A549 (cell line): ENCODE results near the gene OVCH2. TPM values are rescaled to one million over a fixed set of nuclear protein-coding genes. Genes with fewer than 3 reads are reported as not detected.

Experiments used
- ATAC-seq, 2 experiments: fragments of 200-7000 bp in 1 of 2; fragments of >200 bp in 1 of 2; cut with Nextera tagmentation in 1 of 2; cut with Tn5 transposase in 1 of 2; 3 replicates each; pipeline versions ENCODE4 v1.8.0 to v1.9.1; 2018 to 2020; ENCODE audit warnings: mild to moderate bottlenecking in 1 of 2, moderate library complexity in 1 of 2
- CTCF ChIA-PET: fragments of 300-600 bp; sonication (Branson Sonifier 250); formaldehyde crosslinking; extraction: SDS; loops from one replicate; lab custom pipeline; 2021; ENCODE audit warnings: antibody characterized with exemption, inconsistent platforms; lab: Yijun Ruan, JAX
- POLR2A ChIA-PET: fragments of 350-600 bp; formaldehyde crosslinking; extraction: SDS; loops from one replicate; lab custom pipeline; 2021; ENCODE audit warnings: antibody characterized with exemption, inconsistent platforms; lab: Yijun Ruan, JAX
- DNase-seq, 2 experiments: peaks; one replicate each; pipeline versions ENCODE4 v3.0.0 to v3.0.0-alpha.2; 2011 to 2016; ENCODE audit warnings: low read depth in 1 of 2, low spot score in 1 of 2
- FAIRE-seq: peaks from 2 replicates; lab custom pipeline; 2011; peaks lifted over from hg19 to GRCh38; lab: Jason Lieb, UNC
- H3K27ac ChIP-seq, 2 experiments: fragments of >200 bp; sonication (Bioruptor Twin); formaldehyde crosslinking; 3 replicates each; pipeline ENCODE4 v1.5.1; 2016 to 2017
- H3K4me1 ChIP-seq: fragments of >200 bp; sonication (Bioruptor Twin); formaldehyde crosslinking; 3 replicates; pipeline ENCODE4 v1.6.1; 2016
- H3K4me2 ChIP-seq: fragments of >200 bp; sonication (Bioruptor Twin); formaldehyde crosslinking; 3 replicates; pipeline ENCODE4 v1.6.1; 2016
- H3K4me3 ChIP-seq: fragments of >200 bp; sonication (Bioruptor Twin); formaldehyde crosslinking; 3 replicates; pipeline ENCODE4 v1.5.1; 2016
- H3K9me3 ChIP-seq: fragments of >200 bp; sonication (Bioruptor Twin); formaldehyde crosslinking; 3 replicates; pipeline ENCODE4 v1.6.1; 2016
- ATOH8 ChIP-seq: fragments of 250-450 bp; sonication (Bioruptor Pico); IDR thresholded peaks from 2 replicates; pipeline ENCODE4 v1.5.0; 2020; ENCODE audit warnings: low read depth, mild to moderate bottlenecking, moderate library complexity
- BCL3 ChIP-seq: fragments of >200 bp; sonication (Bioruptor Twin); formaldehyde crosslinking; IDR thresholded peaks from 3 replicates; pipeline ENCODE4 v1.6.1; 2016
- CBX8 ChIP-seq: fragments of 200-600 bp; sonication (generic); IDR thresholded peaks from 2 replicates; pipeline ENCODE4 v1.6.1; 2016
- EHMT2 ChIP-seq: fragments of 200-600 bp; sonication (generic); IDR thresholded peaks from 2 replicates; pipeline ENCODE4 v1.6.1; 2016; ENCODE audit warnings: antibody characterized with exemption, low read depth, mild to moderate bottlenecking, moderate library complexity
- ELK1 ChIP-seq: fragments of 150-350 bp; IDR thresholded peaks from 2 replicates; pipeline ENCODE4 v1.6.1; 2014; ENCODE audit warnings: low read depth, mild to moderate bottlenecking, low read length
- EP300 ChIP-seq, 2 experiments: fragments of >200 bp; sonication (Bioruptor Twin); formaldehyde crosslinking; IDR thresholded peaks; 2 replicates in 1 of 2; 3 replicates in 1 of 2; pipeline ENCODE4 v1.6.1; 2016 to 2017
- FOSB ChIP-seq: fragments of 250-450 bp; sonication (Bioruptor Pico); IDR thresholded peaks from 2 replicates; pipeline ENCODE4 v1.5.0; 2020; ENCODE audit warnings: mild to moderate bottlenecking, moderate library complexity
- HMGXB4 ChIP-seq: fragments of 250-450 bp; sonication (Bioruptor Pico); IDR thresholded peaks from 2 replicates; pipeline ENCODE4 v1.5.0; 2021; ENCODE audit warnings: mild to moderate bottlenecking, moderate library complexity, borderline replicate concordance
- KDM1A ChIP-seq: fragments of 200-600 bp; sonication (generic); IDR thresholded peaks from 2 replicates; pipeline ENCODE4 v1.6.1; 2016; ENCODE audit warnings: low read depth, mild to moderate bottlenecking
- MAFK ChIP-seq: fragments of 450-650 bp; IDR thresholded peaks from 2 replicates; pipeline ENCODE4 v1.6.1; 2014; ENCODE audit not compliant: partially characterized antibody
- NPAS2 ChIP-seq: fragments of 250-450 bp; sonication (Bioruptor Pico); IDR thresholded peaks from 2 replicates; pipeline ENCODE4 v1.8.0; 2022; ENCODE audit warnings: mild to moderate bottlenecking, moderate library complexity, borderline replicate concordance
- NR3C1 ChIP-seq: fragments of >200 bp; sonication (Bioruptor Twin); formaldehyde crosslinking; IDR thresholded peaks from 3 replicates; pipeline ENCODE4 v1.6.1; 2017
- POLR2AphosphoS2 ChIP-seq: conservative IDR thresholded peaks from 2 replicates; pipeline ENCODE4 v1.6.1; 2012; ENCODE audit warnings: low read length, improper control_type of control experiment, inconsistent platforms
- RAD21 ChIP-seq, 2 experiments: fragments of >200 bp in 1 of 2; sonication (Bioruptor Twin) in 1 of 2; formaldehyde crosslinking in 1 of 2; IDR thresholded peaks in 1 of 2; conservative IDR thresholded peaks in 1 of 2; 2 replicates in 1 of 2; 3 replicates in 1 of 2; pipeline ENCODE4 v1.6.1; 2012 to 2018; ENCODE audit warnings: inconsistent platforms in 1 of 2
- RNF2 ChIP-seq: fragments of 200-600 bp; sonication (generic); IDR thresholded peaks from 2 replicates; pipeline ENCODE4 v1.6.1; 2016; ENCODE audit warnings: low read depth, mild to moderate bottlenecking, antibody characterized with exemption, moderate library complexity, borderline replicate concordance
- SREBF2 ChIP-seq: fragments of 450-650 bp; IDR thresholded peaks from 2 replicates; pipeline ENCODE4 v1.6.1; 2014; ENCODE audit warnings: mild to moderate bottlenecking, moderate library complexity
- TFCP2L1 ChIP-seq: fragments of 250-450 bp; sonication (Bioruptor Pico); IDR thresholded peaks from 2 replicates; pipeline ENCODE4 v1.5.0; 2021; ENCODE audit warnings: mild to moderate bottlenecking
- ZC3H11A ChIP-seq: fragments of 450-650 bp; IDR thresholded peaks from 2 replicates; pipeline ENCODE4 v1.6.1; 2014; ENCODE audit warnings: antibody characterized with exemption, mild to moderate bottlenecking
- ZFP36 ChIP-seq: fragments of 450-650 bp; IDR thresholded peaks from 2 replicates; pipeline ENCODE4 v1.6.1; 2014; ENCODE audit warnings: borderline replicate concordance; ENCODE audit not compliant: partially characterized antibody
- ZNF302 ChIP-seq: fragments of 250-450 bp; sonication (Bioruptor Pico); IDR thresholded peaks from 2 replicates; pipeline ENCODE4 v1.9.0; 2021; ENCODE audit warnings: inconsistent platforms, mild to moderate bottlenecking, moderate library complexity
- WGBS: methylation state at CpG from one replicate; pipeline ENCODE4 v1.1.6; 2017; ENCODE audit errors: missing lambda C conversion rate; 5-methylcytosine and 5-hydroxymethylcytosine counted together
- polyA plus RNA-seq, 4 experiments: library from polyadenylated mRNA; depleted of rRNA in 3 of 4; stranded (reverse); fragments of >200 nt; fragmentation: RNase III in 1 of 4; extraction: RNeasy Plus Mini Kit Qiagen cat#74134 plus additional on column Dnase treatment in 1 of 4; gene quantifications; 2 replicates in 3 of 4; 3 replicates in 1 of 4; pipeline ENCODE4 v1.2.3, GENCODE V29; 2011 to 2017
- TF ChIP-seq, protein P1 (sequence below): fragments of 200-600 bp; sonication (generic); IDR thresholded peaks from 2 replicates; pipeline ENCODE4 v1.6.1; 2016; ENCODE audit warnings: antibody characterized with exemption, mild to moderate bottlenecking, moderate library complexity
- TF ChIP-seq, protein P2 (sequence below): IDR thresholded peaks from 2 replicates; pipeline ENCODE4 v1.6.1; 2012

Gene OVCH2
- polyA plus RNA-seq, 2 of the 4 experiments (the other 2 are of a cell fraction) = not detected

- TF ChIP-seq, protein P1, sequence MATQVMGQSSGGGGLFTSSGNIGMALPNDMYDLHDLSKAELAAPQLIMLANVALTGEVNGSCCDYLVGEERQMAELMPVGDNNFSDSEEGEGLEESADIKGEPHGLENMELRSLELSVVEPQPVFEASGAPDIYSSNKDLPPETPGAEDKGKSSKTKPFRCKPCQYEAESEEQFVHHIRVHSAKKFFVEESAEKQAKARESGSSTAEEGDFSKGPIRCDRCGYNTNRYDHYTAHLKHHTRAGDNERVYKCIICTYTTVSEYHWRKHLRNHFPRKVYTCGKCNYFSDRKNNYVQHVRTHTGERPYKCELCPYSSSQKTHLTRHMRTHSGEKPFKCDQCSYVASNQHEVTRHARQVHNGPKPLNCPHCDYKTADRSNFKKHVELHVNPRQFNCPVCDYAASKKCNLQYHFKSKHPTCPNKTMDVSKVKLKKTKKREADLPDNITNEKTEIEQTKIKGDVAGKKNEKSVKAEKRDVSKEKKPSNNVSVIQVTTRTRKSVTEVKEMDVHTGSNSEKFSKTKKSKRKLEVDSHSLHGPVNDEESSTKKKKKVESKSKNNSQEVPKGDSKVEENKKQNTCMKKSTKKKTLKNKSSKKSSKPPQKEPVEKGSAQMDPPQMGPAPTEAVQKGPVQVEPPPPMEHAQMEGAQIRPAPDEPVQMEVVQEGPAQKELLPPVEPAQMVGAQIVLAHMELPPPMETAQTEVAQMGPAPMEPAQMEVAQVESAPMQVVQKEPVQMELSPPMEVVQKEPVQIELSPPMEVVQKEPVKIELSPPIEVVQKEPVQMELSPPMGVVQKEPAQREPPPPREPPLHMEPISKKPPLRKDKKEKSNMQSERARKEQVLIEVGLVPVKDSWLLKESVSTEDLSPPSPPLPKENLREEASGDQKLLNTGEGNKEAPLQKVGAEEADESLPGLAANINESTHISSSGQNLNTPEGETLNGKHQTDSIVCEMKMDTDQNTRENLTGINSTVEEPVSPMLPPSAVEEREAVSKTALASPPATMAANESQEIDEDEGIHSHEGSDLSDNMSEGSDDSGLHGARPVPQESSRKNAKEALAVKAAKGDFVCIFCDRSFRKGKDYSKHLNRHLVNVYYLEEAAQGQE = no peak
- TF ChIP-seq POLR2AphosphoS2 = no peak
- TF ChIP-seq, all 56 proteins: peak for 0
Observed at GRCh38 chr11:7646866-7647265, 59.4 kb downstream of the OVCH2 start (continued).

DNA sequence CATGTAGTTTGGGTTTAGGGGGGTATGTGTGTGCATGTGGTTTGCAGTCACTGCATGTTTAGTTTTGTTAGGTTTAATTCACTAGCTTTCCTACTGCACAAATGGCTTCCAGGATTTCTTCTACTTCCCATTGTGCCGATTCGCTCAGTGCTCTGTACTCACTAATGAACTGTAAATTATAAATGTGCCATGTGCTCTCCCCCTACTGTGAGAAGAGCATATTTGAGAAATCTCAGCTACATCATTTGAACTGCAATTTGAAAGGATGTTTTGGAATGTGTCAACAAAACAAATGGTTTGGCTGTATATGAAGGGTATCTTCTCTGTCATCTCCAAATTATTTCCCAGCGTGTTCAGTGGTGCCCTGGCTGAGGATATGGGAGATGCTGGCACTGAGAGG lies 61.1 kb downstream of the OVCH2 start:
- ATAC-seq = no peak
- Histone ChIP-seq H3K4me3 (no peak overlapping the region), H3K27ac (no peak overlapping the region), H3K4me2 (no peak overlapping the region), H3K9me3 (no peaks in the 10 kb centered on the region), H3K4me1 (0 out of 3 replicates have a peak, but pooled peaks cover 3% of the 10 kb centered on the region)
- FAIRE-seq = no peak
- TF ChIP-seq RNF2 = no peak
- 92% methylated on average over 3 of the region's 3 CpGs for WGBS
- CTCF ChIA-PET = interaction anchor here (0.7 to 3.8 kb wide), 4 partner anchors 12 to 263 kb away, joined by 3 to 17 read pairs (median 12); no protein-coding TSS in a partner anchor
- no peak for DNase-seq
- POLR2A ChIA-PET = no interaction called here

GRCh38 chr11:7643314-7643713 lies 63.0 kb downstream of the OVCH2 start:
- Histone ChIP-seq H3K4me3 (no peak overlapping the region), H3K9me3 (no peaks in the 10 kb centered on the region), H3K4me2 (no peak overlapping the region), H3K4me1 (0 out of 3 replicates have a peak, but pooled peaks cover 3% of the 10 kb centered on the region), H3K27ac (no peak overlapping the region)
- DNase-seq = no peak
- no peak for FAIRE-seq
- TF ChIP-seq RAD21 (conservative IDR thresholded peaks at IDR 0.05 in 1 of 2, IDR thresholded peaks at IDR 0.05 in 1 of 2) (no peak), FOSB (CRISPR knock-in tag) (no peak), SREBF2 (no peak), ZFP36 (no peak), KDM1A (no peak), CBX8 (no peak), MAFK (no peak), BCL3 (no peak), ZNF302 (CRISPR knock-in tag) (no peak), ATOH8 (CRISPR knock-in tag) (no peak), EP300 (IDR thresholded peaks at IDR 0.05) (no peak), RNF2 (no peak), HMGXB4 (no peak), ZC3H11A (no peak), NPAS2 (no peak), TFCP2L1 (no peak), EHMT2 (no peak), ELK1 (no peak), NR3C1 (no peak)
- TF ChIP-seq, protein P2, sequence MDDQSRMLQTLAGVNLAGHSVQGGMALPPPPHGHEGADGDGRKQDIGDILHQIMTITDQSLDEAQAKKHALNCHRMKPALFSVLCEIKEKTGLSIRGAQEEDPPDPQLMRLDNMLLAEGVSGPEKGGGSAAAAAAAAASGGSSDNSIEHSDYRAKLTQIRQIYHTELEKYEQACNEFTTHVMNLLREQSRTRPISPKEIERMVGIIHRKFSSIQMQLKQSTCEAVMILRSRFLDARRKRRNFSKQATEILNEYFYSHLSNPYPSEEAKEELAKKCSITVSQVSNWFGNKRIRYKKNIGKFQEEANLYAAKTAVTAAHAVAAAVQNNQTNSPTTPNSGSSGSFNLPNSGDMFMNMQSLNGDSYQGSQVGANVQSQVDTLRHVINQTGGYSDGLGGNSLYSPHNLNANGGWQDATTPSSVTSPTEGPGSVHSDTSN = no peak
- ATAC-seq = no peak
- WGBS = 91% methylated on average over 4 of the region's 4 CpGs
- ChIA-PET CTCF (interaction anchor here (1.1 to 1.9 kb wide), 7 partner anchors 10 to 130 kb away, joined by 3 to 14 read pairs (median 4); partner anchors contain the start of gene PPFIBP2), POLR2A (no interaction called here)
